Measurements from ENCODE around the gene NOL4L. TPM values are rescaled to one million over a fixed set of nuclear protein-coding genes. Genes with fewer than 3 reads are reported as not detected.

The NOL4L gene
- total and polyA plus RNA-seq, 2 donors (not counting 3 experiments of a cell fraction or from before 2014, with no cell fraction given), result 55.2 to 79.6 TPM

- peak; percentile 82 for DNase-seq (ENCODE audit: low read depth, low spot score)
Measured at GRCh38 chr20:32501709-32502108, 83.4 kb downstream of the NOL4L start.

GRCh38 chr20:32497589-32498224, 87.4 kb downstream of the NOL4L start:
- no peaks in the 10 kb centered on the region for H3K36me3 ChIP-seq (ENCODE audit: control insufficient read depth in 2 of 2, extremely low read depth in 1 of 2, insufficient read depth in 2 of 2, low read length in 2 of 2)
- H3K9me1 ChIP-seq (replicated peaks; ENCODE audit: control insufficient read depth, extremely low read depth, insufficient read depth, low read length), result no peaks in the 10 kb centered on the region
- dilution Hi-C loops (cut with MboI; ENCODE audit: extremely low pct_ligation_motif_present, low sequenced_read_pairs) (no loop called here), intact Hi-C loops (cut with micrococcal nuclease) (loop anchor here (1.0 kb wide), 1 partner anchor 12 kb away; no protein-coding TSS in a partner anchor)
- DNase-seq (ENCODE audit: low read depth, low spot score) (peak; percentile 63), FAIRE-seq (peak; percentile 76)
- peak overlapping the region; percentile 36 for H3K9ac ChIP-seq (replicated peaks; ENCODE audit: extremely low read depth, insufficient read depth, low read length)
- POLR2A ChIA-PET, result interaction anchor here (0.6 to 1.6 kb wide), 2 partner anchors 9 to 13 kb away, joined by 3 to 7 read pairs; no protein-coding TSS in a partner anchor
- CTCF ChIA-PET, result interaction anchor here (0.7 to 1.9 kb wide), 15 partner anchors 9 to 185 kb away, joined by 3 to 30 read pairs (median 4); no protein-coding TSS in a partner anchor
- H3K27ac ChIP-seq (ENCODE audit: insufficient read depth, low read depth, low read length), result peak overlapping the region; percentile 79
- H3K4me3 ChIP-seq (replicated peaks in 1 of 3; ENCODE audit: insufficient read depth in 1 of 3, low read depth in 1 of 3, low read length in 3 of 3), result no peak overlapping the region
- H3K4me2 ChIP-seq (ENCODE audit: insufficient read depth, low read length), result peak overlapping the region; percentile 47
- no peaks in the 10 kb centered on the region for H3K27me3 ChIP-seq (ENCODE audit: control insufficient read depth in 2 of 2, insufficient read depth in 2 of 2, low read length in 2 of 2)
- H4K20me1 ChIP-seq (replicated peaks; ENCODE audit: control insufficient read depth, extremely low read depth, insufficient read depth, low read length), result no peaks in the 10 kb centered on the region
- BruUV-seq (replicated peaks), result TSS peak; percentile 79
- H3K4me1 ChIP-seq (ENCODE audit: control insufficient read depth, extremely low read depth, insufficient read depth, low read length), result peaks cover 32% of the 10 kb centered on the region
- no peaks in the 10 kb centered on the region for H3K79me2 ChIP-seq (ENCODE audit: control insufficient read depth, insufficient read depth, low read length)
- TF ChIP-seq POLR2A (IDR thresholded peaks at IDR 0.05; ENCODE audit: low read depth, low read length), result peak; percentile 23
- no peak for TF ChIP-seq FOS (IDR thresholded peaks at IDR 0.05; ENCODE audit: borderline replicate concordance, insufficient read depth, low read length)
- TF ChIP-seq POLR2AphosphoS5 (IDR thresholded peaks at IDR 0.05; ENCODE audit: insufficient read depth, low read depth, low read length), result peak; percentile 40
- H2AFZ ChIP-seq (ENCODE audit: low read depth, low read length), result peak overlapping the region; percentile 60
- H3K9me3 ChIP-seq (replicated peaks; ENCODE audit: control insufficient read depth, insufficient read depth, low read length), result no peaks in the 10 kb centered on the region

More at GRCh38 chr20:32501709-32502108, 83.4 kb downstream of the NOL4L start:
- H3K27me3 ChIP-seq (ENCODE audit: control insufficient read depth in 2 of 2, insufficient read depth in 2 of 2, low read length in 2 of 2), result no peaks in the 10 kb centered on the region
- peak; percentile 95 for TF ChIP-seq JUN (IDR thresholded peaks at IDR 0.05; ENCODE audit: borderline replicate concordance, insufficient read depth, insufficient read length, low read depth)
- TF ChIP-seq POLR2AphosphoS5 (IDR thresholded peaks at IDR 0.05; ENCODE audit: insufficient read depth, low read depth, low read length), result peak; percentile 79
- TF ChIP-seq FOS (IDR thresholded peaks at IDR 0.05; ENCODE audit: borderline replicate concordance, insufficient read depth, low read length), result peak; percentile 97
- no peak for TF ChIP-seq MAX (IDR thresholded peaks at IDR 0.05; ENCODE audit: insufficient read depth, insufficient read length)
- no peak for TF ChIP-seq POLR2A (IDR thresholded peaks at IDR 0.05; ENCODE audit: low read depth, low read length)
- peak overlapping the region in 1 of 3 experiments; percentile 26 for H3K4me3 ChIP-seq (replicated peaks in 1 of 3; ENCODE audit: insufficient read depth in 1 of 3, low read depth in 1 of 3, low read length in 3 of 3)
- intact Hi-C loops (cut with micrococcal nuclease) (loop anchor here (1.0 kb wide), 1 partner anchor 31 kb away; no protein-coding TSS in a partner anchor), dilution Hi-C loops (cut with MboI; ENCODE audit: extremely low pct_ligation_motif_present, low sequenced_read_pairs) (no loop called here)
- ChIA-PET CTCF (interaction anchor here (0.5 to 4.0 kb wide), 7 partner anchors 16 to 151 kb away, joined by 3 to 26 read pairs (median 3); no protein-coding TSS in a partner anchor), POLR2A (no interaction called here)
- H2AFZ ChIP-seq (ENCODE audit: low read depth, low read length), result no peak overlapping the region
- FAIRE-seq, result peak; percentile 70
- peak overlapping the region; percentile 70 for H3K27ac ChIP-seq (ENCODE audit: insufficient read depth, low read depth, low read length)
- peak overlapping the region; percentile 84 for H3K4me2 ChIP-seq (ENCODE audit: insufficient read depth, low read length)
- no peaks in the 10 kb centered on the region for H3K9me1 ChIP-seq (replicated peaks; ENCODE audit: control insufficient read depth, extremely low read depth, insufficient read depth, low read length)
- no peaks in the 10 kb centered on the region for H3K9me3 ChIP-seq (replicated peaks; ENCODE audit: control insufficient read depth, insufficient read depth, low read length)
- no peaks in the 10 kb centered on the region for H4K20me1 ChIP-seq (replicated peaks; ENCODE audit: control insufficient read depth, extremely low read depth, insufficient read depth, low read length)
- H3K79me2 ChIP-seq (ENCODE audit: control insufficient read depth, insufficient read depth, low read length), result no peaks in the 10 kb centered on the region
- peaks cover 32% of the 10 kb centered on the region for H3K4me1 ChIP-seq (ENCODE audit: control insufficient read depth, extremely low read depth, insufficient read depth, low read length)
- BruUV-seq (replicated peaks), result no TSS peak
- H3K36me3 ChIP-seq (ENCODE audit: control insufficient read depth in 2 of 2, extremely low read depth in 1 of 2, insufficient read depth in 2 of 2, low read length in 2 of 2), result no peaks in the 10 kb centered on the region
- peak overlapping the region; percentile 39 for H3K9ac ChIP-seq (replicated peaks; ENCODE audit: extremely low read depth, insufficient read depth, low read length)

All from endothelial cell of umbilical vein (primary cell).